Neutrophil (primary cell): ENCODE data around the gene ADAMTS14.

Source experiments
- H3K27ac ChIP-seq: fragments of 200-600 bp; sonication (generic); 2 replicates; pipeline ENCODE4 v1.5.1; 2016; ENCODE audit warnings: mild to moderate bottlenecking, moderate library complexity
- H3K27me3 ChIP-seq: fragments of 200-600 bp; sonication (generic); 2 replicates; pipeline ENCODE4 v1.6.0; 2016; ENCODE audit warnings: mild to moderate bottlenecking
- H3K36me3 ChIP-seq: fragments of 200-600 bp; sonication (generic); 2 replicates; pipeline ENCODE4 v1.5.1; 2017
- H3K4me1 ChIP-seq, 2 experiments: fragments of 200-600 bp in 1 of 2; sonication (generic) in 1 of 2; 1 replicate in 1 of 2; 2 replicates in 1 of 2; pipeline versions ENCODE4 v1.5.1 to v1.6.1; 2013 to 2016; ENCODE audit warnings: low read depth in 1 of 2, low read length in 1 of 2, mild to moderate bottlenecking in 1 of 2, moderate library complexity in 1 of 2; ENCODE audit not compliant: control insufficient read depth in 1 of 2, insufficient read depth in 1 of 2
- H3K4me3 ChIP-seq, 2 experiments: fragments of 200-600 bp in 1 of 2; sonication (generic) in 1 of 2; 1 replicate in 1 of 2; 2 replicates in 1 of 2; pipeline ENCODE4 v1.5.1; 2013 to 2016; ENCODE audit warnings: low read depth in 1 of 2, low read length in 1 of 2, mild to moderate bottlenecking in 1 of 2, moderate library complexity in 1 of 2
- H3K9me3 ChIP-seq: fragments of 200-600 bp; sonication (generic); 2 replicates; pipeline ENCODE4 v1.5.1; 2016
- TF ChIP-seq, protein P1 (sequence below): fragments of 200-600 bp; sonication (generic); IDR thresholded peaks from 2 replicates; pipeline ENCODE4 v1.5.1; 2016; ENCODE audit warnings: antibody characterized with exemption

Gene ADAMTS14

GRCh38 chr10:70732569-70732968 is 60.3 kb downstream of the ADAMTS14 start:
- TF ChIP-seq, protein P1, sequence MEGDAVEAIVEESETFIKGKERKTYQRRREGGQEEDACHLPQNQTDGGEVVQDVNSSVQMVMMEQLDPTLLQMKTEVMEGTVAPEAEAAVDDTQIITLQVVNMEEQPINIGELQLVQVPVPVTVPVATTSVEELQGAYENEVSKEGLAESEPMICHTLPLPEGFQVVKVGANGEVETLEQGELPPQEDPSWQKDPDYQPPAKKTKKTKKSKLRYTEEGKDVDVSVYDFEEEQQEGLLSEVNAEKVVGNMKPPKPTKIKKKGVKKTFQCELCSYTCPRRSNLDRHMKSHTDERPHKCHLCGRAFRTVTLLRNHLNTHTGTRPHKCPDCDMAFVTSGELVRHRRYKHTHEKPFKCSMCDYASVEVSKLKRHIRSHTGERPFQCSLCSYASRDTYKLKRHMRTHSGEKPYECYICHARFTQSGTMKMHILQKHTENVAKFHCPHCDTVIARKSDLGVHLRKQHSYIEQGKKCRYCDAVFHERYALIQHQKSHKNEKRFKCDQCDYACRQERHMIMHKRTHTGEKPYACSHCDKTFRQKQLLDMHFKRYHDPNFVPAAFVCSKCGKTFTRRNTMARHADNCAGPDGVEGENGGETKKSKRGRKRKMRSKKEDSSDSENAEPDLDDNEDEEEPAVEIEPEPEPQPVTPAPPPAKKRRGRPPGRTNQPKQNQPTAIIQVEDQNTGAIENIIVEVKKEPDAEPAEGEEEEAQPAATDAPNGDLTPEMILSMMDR = no peak
- Histone ChIP-seq H3K27ac (no peak overlapping the region), H3K4me3 (no peak overlapping the region), H3K9me3 (no peaks in the 10 kb centered on the region), H3K4me1 (no peaks in the 10 kb centered on the region), H3K27me3 (no peaks in the 10 kb centered on the region), H3K36me3 (no peaks in the 10 kb centered on the region)

- no peaks in the 10 kb centered on the region for H3K4me1 ChIP-seq
- H3K36me3 ChIP-seq = no peaks in the 10 kb centered on the region
- H3K9me3 ChIP-seq = no peaks in the 10 kb centered on the region
- no peaks in the 10 kb centered on the region for H3K27me3 ChIP-seq
- TF ChIP-seq, protein P1 = no peak
- no peak overlapping the region for H3K27ac ChIP-seq
- H3K4me3 ChIP-seq = no peak overlapping the region
Observed at GRCh38 chr10:70733051-70733450, 60.7 kb downstream of the ADAMTS14 start.

DNA sequence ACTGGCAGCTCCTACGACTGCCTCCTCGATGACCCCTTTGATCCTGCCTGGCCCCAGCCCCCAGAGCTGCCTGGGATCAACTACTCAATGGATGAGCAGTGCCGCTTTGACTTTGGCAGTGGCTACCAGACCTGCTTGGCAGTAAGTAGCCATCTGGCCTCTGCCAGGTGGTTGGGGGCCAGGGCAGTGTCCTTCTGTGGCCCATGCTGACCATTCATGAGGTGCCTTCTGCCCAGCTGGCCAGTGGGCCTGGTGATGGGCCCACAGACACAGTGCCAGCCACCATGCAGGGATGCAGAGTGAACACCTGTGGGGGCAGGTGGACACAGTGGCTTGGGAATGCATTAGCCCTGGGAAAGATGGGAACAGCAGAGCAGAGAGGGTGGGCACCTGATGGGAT is 62.9 kb downstream of the ADAMTS14 start:
- H3K36me3 ChIP-seq = no peaks in the 10 kb centered on the region
- no peak overlapping the region for H3K4me3 ChIP-seq
- no peaks in the 10 kb centered on the region for H3K9me3 ChIP-seq
- H3K27ac ChIP-seq = no peak overlapping the region
- H3K4me1 ChIP-seq = no peaks in the 10 kb centered on the region
- TF ChIP-seq, protein P1 = no peak
- no peaks in the 10 kb centered on the region for H3K27me3 ChIP-seq

GRCh38 chr10:70736525-70736924 is 64.2 kb downstream of the ADAMTS14 start:
- TF ChIP-seq, protein P1 = no peak
- Histone ChIP-seq H3K4me3 (no peak overlapping the region), H3K4me1 (no peaks in the 10 kb centered on the region), H3K36me3 (no peaks in the 10 kb centered on the region), H3K27ac (no peak overlapping the region), H3K9me3 (no peaks in the 10 kb centered on the region), H3K27me3 (no peaks in the 10 kb centered on the region)

DNA sequence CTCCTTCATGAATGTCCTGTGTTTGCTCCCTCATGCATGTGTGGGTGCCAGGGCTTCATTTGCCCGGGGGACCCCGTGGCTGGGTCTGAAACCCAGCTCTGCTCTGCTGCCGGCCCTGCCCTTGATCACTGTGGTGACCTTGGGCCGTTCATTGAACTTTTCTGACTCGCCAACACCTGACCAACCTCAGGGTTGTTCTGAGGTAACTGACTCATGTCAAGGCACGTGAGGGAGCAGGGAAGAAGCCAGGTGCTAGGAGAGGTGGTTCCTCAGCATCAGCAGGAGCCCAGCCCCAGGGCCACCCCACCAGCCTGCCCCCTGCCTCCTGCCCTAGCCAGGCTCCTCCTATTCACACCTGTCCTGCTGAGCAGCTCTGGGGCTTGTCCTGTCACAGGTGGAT is 64.9 kb downstream of the ADAMTS14 start:
- Histone ChIP-seq H3K4me1 (no peaks in the 10 kb centered on the region), H3K27me3 (no peaks in the 10 kb centered on the region), H3K9me3 (no peaks in the 10 kb centered on the region), H3K36me3 (no peaks in the 10 kb centered on the region), H3K27ac (no peak overlapping the region), H3K4me3 (no peak overlapping the region)
- TF ChIP-seq, protein P1 = no peak
